Measurements from ENCODE around the gene EYA3.
"Not testable (repeated sequence)": the region's sequence is repeated elsewhere in the genome, so short reads cannot be mapped to it uniquely, and the experiment has no call there.

EYA3 gene

DNA sequence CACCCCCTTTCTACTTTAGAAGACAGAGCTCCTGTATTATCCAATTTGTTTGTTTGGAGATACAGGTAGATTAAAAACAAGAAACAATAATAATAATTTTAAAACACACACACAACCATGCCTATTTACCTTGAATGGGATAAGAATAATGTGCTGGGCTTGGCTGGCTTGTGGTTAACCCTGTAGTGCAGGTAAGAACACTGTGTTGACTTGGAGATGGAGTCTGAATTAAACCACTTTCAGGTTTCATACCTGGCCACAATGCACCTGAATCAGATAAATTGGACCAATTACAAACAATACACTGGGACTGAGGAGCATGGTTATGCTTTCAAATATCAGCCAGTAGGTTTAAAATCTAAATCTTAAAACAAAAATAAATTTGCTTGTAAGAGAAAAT, 60.8 kb downstream of the EYA3 start:
- no peak for DNase-seq (ENCODE audit: low read depth)

DNA sequence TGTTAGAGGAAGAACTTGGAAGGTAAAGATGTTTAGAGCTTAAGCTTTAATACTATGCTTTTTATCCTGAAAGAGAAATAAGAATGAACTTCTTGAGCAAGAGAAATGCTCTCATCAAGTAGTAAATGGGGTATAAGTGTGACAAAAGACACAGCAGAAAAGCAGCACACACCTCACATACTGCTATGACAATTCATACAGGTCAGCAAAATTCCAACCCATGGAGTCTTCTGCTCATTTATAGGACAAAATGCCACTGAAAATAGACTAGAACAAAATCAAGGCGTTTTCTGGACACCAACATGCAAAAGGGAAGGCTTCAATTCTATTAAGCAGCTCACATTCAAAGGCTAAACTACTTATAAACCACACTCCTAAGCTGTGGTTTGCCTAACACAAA, 61.2 kb downstream of the EYA3 start:
- DNase-seq (ENCODE audit: low read depth), result no peak

DNA sequence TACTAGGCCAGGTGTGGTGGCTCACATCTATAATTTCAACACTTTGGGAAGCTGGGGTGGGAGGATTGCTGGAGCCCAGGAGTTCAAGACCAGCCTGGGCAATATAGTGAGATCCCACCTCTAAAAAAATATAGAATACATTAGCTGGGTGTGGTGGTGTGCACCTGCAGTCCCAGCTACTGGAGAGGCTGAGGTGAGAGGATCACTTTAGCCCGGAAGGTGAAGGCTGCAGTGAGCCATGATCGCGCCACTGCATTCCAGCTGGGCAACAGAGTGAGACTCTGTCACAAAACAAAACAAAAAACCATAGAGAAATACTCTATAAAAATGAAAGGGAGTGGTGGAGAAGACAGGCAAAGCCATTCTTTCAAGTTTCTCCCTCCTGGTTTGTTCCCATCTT, 62.1 kb downstream of the EYA3 start:
- no peak for DNase-seq (ENCODE audit: low read depth)

DNA sequence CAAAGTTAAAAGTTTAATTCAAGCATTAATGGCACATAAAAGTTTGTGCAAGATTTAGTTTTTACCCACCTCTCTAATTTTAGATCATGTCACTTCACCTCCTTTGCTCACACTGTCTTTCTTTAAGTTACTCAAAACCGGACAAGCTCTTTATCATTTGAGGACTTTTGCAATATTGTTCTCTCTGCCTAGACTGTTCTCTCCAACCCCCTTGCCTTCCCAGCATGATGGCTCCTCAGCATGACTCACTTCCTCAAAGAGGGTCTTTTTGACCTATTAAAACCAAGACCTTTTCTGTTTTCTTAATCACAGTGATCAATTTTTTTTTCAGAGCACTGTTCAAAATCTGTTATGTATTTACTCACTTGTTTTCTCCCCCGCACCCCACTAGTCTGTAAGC, 67.3 kb downstream of the EYA3 start:
- no peak for DNase-seq (ENCODE audit: low read depth)

DNA sequence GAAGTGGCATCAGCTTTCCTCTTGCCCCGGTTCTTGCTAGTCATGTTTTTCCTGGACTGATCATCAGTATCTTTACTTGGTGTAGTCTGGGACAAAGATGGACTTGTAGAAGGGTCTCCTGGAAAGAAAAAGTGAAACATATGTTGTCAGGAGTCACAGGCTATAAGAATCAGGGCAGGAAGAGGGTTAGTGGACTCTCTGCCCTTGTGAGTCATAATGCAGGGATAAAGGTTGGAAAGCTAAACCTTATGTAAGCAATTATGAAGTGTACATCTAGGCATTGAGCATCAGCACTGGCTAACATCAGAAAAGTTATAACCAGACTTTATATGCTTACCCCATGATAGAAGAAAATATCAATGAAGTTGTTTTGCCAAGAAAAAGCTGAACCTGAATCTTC, 77.4 kb downstream of the EYA3 start:
- no peak for DNase-seq (ENCODE audit: low read depth)

DNA sequence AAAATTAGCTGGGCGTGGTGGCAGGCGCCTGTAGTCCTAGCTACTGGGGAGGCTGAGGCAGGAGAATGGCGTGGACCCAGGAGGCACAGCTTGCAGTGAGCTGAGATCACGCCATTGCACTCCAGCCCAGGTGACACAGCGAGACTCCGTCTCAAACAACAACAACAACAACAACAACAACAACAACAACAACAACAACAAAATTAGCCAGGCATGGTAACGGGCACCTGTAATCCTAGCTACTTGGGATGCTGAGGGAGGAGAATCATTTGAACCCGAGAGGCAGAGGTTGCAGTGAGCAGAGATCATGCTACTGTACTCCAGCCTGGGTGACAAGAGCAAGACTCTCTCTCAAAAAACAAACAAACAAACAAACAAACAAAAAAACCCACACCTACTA, 85.3 kb downstream of the EYA3 start:
- not testable (repeated sequence) for DNase-seq (ENCODE audit: low read depth)

DNA sequence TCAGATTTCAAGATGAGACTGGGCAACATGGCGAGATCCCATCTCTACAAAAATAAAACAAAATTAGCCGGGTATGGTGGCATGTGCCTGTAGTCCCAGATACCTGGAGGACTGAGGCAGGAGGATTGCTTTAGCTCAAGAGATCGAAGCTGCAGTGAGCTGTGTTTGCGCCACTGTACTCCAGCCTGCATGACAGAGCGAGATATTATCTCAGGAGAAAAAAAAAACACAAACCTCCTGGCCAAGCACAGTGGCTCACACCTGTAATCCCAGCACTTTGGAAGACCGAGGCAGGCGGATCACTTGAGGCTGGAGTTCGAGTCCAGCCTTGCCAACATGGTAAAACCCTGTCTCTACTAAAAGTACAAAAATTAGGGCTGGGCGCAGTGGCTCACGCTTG, 85.8 kb downstream of the EYA3 start:
- DNase-seq (ENCODE audit: low read depth), result no peak

DNA sequence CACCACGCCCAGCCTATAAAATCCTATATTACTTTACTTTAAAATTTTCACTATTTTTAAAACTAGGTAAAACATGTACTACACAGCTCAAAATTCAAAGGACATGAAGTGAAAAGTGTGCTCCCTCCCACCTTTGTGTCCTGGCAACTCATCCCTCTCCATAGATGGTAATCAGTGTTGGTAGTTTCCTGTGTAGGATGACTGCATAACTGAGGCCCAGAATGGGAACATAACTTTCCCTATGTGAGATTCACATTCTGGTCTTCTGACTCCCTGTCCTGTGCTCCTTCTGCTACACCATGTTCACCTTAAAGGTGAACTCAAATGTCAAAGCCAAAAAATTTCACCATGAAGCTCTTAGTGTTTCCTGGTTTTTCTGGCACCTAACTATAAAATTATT, 89.4 kb downstream of the EYA3 start:
- DNase-seq (ENCODE audit: low read depth), result no peak

DNA sequence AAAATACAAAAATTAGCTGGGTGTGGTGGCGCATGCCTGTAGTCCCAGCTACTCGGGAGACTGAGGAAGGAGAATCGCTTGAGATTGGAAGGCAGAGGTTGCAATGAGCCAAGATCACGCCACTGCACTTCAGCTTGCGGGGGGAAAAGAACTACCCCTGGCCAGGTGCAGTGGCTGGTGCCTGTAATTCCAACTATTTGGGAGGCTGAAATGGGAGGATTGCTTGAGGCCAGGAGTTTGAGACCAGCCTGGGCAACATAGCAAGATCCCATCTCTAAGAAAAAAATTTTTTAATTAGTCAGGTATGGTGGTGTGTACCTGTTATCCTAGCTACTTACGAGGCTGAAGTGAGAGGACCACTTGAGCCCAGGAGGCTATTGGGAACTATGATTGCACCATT, 93.9 kb downstream of the EYA3 start:
- DNase-seq (ENCODE audit: low read depth), result not testable (repeated sequence)

DNA sequence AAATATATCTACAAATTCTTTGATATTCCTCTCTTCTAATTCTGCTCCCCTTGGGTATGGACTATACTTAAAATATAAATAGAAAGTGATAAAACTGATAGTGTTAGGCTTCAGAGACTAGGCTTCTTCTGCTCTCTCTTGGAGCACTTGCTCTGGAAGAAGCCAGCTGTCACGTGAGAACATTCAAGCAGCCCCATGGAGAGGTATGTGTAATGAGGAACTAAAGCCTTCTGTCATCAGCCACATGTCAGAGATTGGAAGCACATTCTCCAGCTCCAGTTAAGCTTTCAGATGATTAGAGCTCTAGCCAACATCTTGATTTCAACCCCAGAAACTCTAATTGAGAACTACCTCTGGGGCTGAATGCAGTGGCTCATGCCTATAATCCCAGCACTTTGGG, 94.3 kb downstream of the EYA3 start:
- no peak for DNase-seq (ENCODE audit: low read depth)

DNA sequence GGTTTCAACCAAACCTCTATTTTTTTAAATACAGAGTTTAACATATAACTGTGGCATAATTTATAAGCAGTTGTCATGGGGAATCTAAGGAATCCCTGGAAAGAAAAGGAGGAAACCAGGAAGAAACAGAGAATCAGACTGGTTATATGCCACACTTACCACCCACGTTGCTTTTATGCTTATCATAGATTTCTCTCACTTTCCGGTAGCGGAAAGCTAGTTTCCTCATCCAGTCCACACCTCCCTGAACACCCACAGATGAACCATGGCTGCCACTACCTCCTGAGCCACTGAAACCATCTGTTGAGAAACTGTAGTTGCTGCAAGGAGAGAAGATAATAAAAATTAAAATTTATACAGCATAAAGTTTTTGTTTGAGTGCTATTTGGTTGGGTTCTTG, 95.2 kb downstream of the EYA3 start:
- DNase-seq (ENCODE audit: low read depth), result no peak

DNA sequence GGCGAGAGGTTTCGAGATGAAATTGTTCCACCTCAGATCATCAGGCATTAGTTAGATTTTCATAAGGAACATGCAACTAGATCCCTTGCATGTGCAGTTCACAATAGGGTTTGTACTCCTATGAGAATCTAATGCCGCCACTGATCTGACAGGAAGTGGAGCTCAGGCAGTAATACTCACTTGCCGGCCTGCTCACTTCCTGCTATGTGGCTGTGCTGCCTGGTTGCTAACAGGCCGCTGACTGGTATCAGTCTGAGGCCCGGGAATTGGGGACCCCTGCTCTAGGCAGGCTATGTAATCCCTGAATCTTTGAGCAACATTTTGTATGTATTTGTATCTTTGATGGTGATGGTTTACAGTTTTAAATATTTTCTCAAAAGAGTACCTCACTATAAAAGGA, 96.1 kb downstream of the EYA3 start:
- peak; percentile 29 for DNase-seq (ENCODE audit: low read depth)

DNA sequence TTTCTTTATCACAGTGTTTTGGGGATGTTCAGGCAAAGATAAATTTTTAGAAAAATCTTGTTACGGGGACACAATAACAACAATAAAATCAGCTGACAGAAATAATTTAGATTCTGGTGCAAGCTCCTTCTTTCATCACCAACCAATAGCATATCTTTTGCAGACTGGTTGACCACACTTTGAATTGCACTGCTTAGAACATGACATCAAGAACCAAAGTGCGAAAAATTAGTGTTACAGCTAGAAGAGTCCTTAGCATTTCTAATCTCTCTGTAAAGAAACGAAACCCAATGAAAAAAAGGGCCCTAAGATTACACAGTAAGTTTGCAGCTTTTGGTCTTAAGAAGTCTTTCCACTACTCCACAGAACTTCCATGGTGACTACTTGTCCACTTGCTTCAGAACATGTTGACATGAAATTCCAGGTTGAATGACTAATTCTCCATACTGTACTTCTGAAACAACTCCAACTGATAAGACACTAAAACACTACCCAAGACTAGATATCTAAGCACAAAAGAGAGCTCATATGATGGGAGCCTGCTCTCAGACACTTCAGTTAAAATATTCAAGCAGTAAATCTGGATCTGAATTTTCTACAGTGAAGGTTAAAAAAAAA, 97.4 kb downstream of the EYA3 start:
- no peak for DNase-seq (ENCODE audit: low read depth)

DNA sequence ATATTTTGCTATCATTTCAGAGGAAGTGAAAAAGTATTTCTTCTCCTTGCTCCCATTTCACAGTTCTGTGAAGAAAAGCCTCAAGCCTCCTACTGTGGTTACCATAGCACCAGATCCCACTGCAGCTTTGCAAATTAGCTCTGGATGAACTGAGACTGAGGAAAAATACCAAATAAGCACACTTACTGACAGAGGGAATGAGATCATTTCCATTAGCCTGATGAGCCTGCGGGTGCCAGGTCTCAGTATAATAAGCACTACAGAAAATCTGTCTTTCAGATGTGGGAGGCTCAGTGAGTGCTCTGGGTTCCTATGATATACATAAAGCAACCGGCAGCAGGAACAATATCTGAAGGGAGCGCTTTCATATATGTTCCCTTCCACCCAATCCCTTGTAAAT, 107.3 kb downstream of the EYA3 start:
- no peak for DNase-seq (ENCODE audit: low read depth)

DNA sequence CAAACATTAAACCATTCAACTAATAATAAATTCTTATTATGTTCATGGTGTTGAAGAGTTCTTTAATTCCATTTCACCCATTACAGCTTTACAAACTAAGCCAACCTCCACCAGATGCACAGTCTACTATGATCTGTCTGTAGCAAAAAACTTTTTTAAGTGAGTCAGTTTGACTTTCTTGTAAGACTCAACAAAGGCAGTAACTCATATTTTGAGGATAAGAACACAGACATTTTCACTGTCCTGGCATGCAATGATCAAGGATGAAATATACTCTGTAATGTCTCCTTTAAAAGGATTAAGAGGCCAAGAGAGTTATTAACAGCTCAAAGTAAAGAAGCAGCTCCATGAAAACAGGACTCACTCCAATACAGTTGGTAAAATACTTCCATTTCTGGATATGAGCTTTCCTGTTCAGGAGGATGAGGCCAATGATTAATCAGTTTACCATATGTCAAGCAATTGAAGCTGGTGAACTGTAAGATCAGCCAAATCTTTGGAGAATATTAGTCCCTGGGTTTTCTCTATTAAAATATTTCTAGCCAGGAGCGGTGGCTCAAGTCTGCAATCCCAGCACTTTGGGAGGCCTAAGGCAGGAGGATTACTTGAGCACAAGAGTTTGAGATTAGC, 108.1 kb downstream of the EYA3 start:
- no peak for DNase-seq (ENCODE audit: low read depth)

DNA sequence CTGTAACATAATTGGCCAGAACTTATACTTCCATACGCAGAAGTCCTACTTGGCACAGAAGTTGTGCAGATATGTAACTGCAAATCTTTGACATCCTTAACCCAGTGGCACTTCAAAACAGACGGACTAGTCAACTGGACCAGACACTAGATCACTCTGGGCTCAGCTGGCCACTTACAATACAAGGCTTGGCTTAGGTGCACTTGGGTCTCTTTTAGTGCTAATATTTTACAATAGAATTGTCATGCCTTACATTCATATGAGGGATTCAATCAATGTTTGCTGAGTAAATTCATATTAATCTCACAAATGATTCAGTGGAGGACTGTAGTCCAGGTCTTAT, 108.6 kb downstream of the EYA3 start:
- DNase-seq (ENCODE audit: low read depth), result no peak

DNA sequence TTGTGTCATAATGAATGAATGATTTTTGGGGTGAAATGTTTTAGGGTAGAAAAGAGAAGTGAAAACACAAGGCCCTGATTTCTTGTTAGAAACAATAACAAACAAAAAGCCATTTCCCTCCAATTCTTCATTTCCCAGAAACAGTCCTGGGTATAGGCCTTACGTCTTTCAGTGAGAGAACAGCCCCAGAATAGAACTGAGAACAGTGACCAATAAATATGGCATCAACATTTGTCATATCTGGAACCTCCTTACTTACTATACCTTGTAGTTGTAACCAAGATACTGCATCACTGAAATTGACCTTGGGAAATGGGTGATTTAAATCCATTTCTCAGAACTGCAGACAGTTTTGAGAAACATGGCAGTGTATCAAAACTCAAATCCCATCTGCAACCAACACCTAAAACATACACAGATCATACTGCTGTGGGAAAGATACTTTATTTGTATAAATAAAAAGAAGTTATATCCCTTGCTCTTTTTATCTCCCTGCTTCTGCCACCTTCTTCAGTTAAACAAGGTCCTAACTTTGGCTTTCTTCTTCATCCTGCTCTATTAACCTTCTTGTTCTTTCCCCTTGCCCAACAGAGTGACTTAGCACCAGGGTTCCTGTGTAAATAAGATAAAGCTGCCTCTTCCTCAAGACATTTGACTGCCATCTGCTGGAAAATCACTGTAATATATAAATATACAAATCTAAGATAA, 109.1 kb downstream of the EYA3 start:
- no peak for DNase-seq (ENCODE audit: low read depth)

DNA sequence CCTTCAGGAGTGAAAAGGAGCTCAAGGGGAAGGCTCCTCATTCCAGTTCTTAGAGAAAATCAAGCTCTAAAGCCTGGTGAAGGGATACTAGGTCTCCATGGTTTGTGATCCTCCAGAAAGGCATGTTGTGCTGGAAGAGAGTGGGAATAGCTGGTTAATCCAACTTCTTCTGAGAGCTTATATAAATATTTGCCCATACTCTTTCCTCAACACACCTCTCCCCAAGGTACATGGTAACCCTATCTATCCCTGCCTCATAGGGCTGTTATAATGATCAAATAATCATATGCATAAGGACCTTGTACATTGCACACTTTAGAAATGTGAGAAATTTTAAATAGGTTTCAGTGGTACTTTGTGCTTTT, 114.0 kb downstream of the EYA3 start:
- no peak for DNase-seq (ENCODE audit: low read depth)

DNA sequence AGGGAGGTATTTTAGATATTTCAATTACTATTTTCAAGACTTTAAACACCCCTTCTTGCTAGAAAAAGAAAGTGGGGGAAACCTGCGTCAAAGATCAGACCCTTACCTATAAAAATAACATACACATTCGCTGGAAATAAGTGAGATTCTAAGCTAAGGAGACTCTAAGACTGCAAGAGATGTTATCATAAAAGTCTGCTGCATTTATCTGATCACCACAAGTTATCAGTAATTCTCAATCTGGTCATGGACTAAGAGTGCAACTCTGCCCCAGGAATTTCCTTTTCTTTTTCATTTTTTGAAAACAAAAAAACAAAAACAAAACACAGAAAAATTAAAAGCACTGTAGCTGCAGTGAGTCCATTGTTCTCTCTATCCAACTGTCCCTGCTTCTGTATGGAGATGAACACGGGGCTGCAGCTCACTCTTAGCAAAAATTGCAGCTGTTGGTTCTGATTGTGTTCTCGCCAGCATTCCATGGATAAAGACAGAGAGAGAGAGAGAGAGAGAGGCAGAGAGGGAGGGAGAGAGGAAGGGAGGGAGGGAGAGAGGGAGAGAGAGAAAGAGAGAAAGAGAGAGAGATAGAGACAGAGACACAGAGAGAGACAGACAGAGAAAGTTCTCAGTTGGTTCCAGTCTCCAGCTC, 114.5 kb downstream of the EYA3 start:
- DNase-seq (ENCODE audit: low read depth), result no peak

DNA sequence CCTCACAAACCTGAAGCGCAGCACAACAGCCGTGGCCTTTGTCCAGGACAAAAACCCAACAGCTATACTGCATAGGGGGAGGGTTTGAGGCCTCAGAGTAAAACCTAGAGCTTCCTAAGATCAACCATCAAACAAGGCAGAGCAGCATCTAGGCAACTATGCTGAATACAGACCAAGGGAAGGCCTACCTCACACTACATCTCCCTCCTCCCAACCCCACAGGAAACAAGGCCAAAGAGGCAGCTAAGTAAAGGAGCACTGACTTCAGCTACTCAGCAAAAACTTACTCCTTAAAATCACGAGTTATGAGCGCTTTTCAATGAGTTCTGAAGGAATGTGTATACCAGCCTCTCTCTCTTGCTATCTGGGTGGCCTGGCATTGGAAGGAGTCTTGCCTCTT, 116.3 kb downstream of the EYA3 start:
- DNase-seq (ENCODE audit: low read depth), result no peak

DNA sequence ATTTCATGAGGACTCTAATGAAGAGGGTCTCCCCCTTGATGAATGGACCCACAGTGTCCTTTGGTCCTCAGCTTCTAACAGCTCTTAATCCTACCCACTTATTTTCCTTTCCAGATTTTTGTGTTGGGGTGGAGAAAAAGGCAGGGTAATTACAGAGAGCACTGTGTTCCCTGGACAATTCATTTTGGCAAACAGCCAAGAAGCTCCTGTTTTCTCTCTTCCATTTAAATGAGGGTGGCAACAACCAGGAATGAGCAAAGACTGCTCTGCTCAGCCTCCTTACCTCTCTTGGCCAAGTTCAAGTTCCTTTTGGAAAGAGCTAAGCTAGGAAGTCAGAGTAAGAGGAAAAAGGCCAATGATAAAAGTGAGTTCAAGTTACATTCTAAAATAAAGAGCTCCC, 116.7 kb downstream of the EYA3 start:
- DNase-seq (ENCODE audit: low read depth), result no peak

DNA sequence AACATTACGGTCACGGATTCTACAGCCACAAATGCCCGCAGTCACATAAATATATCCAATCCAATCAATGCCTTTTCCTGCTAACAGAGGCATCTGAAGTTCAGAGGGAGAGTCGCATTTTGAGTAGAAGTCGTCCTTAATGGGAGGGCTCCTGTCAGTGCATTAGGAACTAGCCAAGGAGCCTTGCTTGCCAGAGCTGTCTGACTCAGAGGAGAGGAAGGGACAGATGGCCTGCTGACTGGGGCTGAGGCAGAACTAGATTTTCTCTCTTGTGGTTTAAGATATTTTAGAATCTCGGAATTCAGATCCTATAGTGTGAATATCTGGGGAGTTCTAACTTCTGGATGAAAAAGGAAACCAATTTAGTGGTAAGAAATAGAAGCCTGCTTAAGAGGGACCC, 118.0 kb downstream of the EYA3 start:
- no peak for DNase-seq (ENCODE audit: low read depth)

DNA sequence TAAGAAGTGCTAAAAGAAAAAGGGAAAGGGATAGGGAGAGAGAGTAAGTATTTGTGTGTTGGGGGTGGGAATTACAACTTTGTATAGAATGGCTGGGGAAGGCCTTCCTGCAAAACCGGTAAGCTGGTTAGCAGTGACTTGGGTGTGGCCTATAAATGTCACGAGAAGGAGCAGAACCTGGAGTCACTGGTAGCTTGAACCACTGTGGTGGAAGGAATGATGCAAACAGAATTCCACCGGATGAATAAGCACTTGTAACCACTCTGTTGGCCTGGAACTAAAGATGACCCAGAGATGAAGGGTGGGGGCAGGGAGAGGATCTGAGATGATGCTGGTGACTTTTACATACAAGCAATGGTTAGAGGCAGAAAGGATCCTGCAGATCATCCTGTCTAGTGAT, 119.7 kb downstream of the EYA3 start:
- DNase-seq (ENCODE audit: low read depth), result no peak
